Parathyroid adenoma (tissue), 2 donors: ENCODE data around the gene ASB11.
"Not testable (repeated sequence)": the region's sequence is repeated elsewhere in the genome, so short reads cannot be mapped to it uniquely, and the experiment has no call there.

ENCODE experiments used
- H2AFZ ChIP-seq: fragments of 300-600 bp; sonication (generic); one replicate; pipeline ENCODE4 v1.7.0; 2017; ENCODE audit warnings: antibody characterized with exemption, mild to moderate bottlenecking
- H3K27ac ChIP-seq: fragments of 300-600 bp; sonication (generic); one replicate; pipeline ENCODE4 v1.7.0; 2017
- H3K27me3 ChIP-seq: fragments of 300-600 bp; sonication (generic); one replicate; pipeline ENCODE4 v1.7.0; 2017; ENCODE audit warnings: low read length; ENCODE audit not compliant: control insufficient read depth, insufficient read depth
- H3K36me3 ChIP-seq: fragments of 300-600 bp; sonication (generic); one replicate; pipeline ENCODE4 v1.7.0; 2017; ENCODE audit warnings: low read length; ENCODE audit not compliant: control insufficient read depth, insufficient read depth
- H3K4me1 ChIP-seq: fragments of 300-600 bp; sonication (generic); one replicate; pipeline ENCODE4 v1.7.0; 2017; ENCODE audit warnings: control low read depth
- H3K4me2 ChIP-seq: fragments of 300-600 bp; sonication (generic); one replicate; pipeline ENCODE4 v1.7.0; 2017; ENCODE audit warnings: low read length
- H3K4me3 ChIP-seq: fragments of 300-600 bp; sonication (generic); one replicate; pipeline ENCODE4 v1.7.0; 2017; ENCODE audit warnings: low read depth, low read length
- H3K79me2 ChIP-seq: fragments of 300-600 bp; sonication (generic); one replicate; pipeline ENCODE4 v1.7.0; 2017; ENCODE audit warnings: control low read depth
- H3K9ac ChIP-seq: fragments of 300-600 bp; sonication (generic); one replicate; pipeline ENCODE4 v1.7.0; 2017; ENCODE audit warnings: mild to moderate bottlenecking
- H3K9me3 ChIP-seq: fragments of 300-600 bp; sonication (generic); one replicate; pipeline ENCODE4 v1.7.0; 2017; ENCODE audit warnings: low read length; ENCODE audit not compliant: control insufficient read depth
- TF ChIP-seq, protein P1 (sequence below): fragments of 300-600 bp; sonication (generic); IDR thresholded peaks from one replicate; pipeline ENCODE4 v1.7.0; 2017; ENCODE audit warnings: antibody characterized with exemption, mild to moderate bottlenecking
- donor health status: primary hyperparathyroidism.

ASB11 gene

DNA sequence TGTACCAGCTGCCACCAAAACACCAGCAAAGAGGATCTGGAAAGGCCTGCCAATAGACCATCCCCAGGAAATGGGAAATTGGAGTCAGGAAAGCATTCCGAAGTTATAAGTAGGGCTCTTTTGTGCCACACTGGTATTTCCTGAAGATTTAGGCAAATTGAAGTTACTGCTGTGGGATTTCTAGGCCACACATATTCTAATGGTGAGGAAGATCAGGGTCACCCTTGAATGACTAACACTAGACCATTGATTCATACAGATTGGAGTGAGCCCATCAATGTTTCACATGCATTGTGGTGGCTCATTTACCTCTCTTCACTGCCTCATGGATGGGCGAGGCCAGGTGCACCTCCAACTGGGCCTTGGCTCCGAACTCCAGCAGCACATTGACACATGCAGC, 22.6 kb downstream of the ASB11 start:
- Histone ChIP-seq H3K36me3 (no peaks in the 10 kb centered on the region), H3K4me1 (no peaks in the 10 kb centered on the region), H3K9me3 (no peaks in the 10 kb centered on the region), H2AFZ (no peak overlapping the region), H3K27me3 (no peaks in the 10 kb centered on the region), H3K79me2 (no peaks in the 10 kb centered on the region), H3K4me2 (no peak overlapping the region), H3K4me3 (no peak overlapping the region), H3K9ac (no peak overlapping the region), H3K27ac (no peak overlapping the region)
- TF ChIP-seq, protein P1, sequence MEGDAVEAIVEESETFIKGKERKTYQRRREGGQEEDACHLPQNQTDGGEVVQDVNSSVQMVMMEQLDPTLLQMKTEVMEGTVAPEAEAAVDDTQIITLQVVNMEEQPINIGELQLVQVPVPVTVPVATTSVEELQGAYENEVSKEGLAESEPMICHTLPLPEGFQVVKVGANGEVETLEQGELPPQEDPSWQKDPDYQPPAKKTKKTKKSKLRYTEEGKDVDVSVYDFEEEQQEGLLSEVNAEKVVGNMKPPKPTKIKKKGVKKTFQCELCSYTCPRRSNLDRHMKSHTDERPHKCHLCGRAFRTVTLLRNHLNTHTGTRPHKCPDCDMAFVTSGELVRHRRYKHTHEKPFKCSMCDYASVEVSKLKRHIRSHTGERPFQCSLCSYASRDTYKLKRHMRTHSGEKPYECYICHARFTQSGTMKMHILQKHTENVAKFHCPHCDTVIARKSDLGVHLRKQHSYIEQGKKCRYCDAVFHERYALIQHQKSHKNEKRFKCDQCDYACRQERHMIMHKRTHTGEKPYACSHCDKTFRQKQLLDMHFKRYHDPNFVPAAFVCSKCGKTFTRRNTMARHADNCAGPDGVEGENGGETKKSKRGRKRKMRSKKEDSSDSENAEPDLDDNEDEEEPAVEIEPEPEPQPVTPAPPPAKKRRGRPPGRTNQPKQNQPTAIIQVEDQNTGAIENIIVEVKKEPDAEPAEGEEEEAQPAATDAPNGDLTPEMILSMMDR, result no peak

DNA sequence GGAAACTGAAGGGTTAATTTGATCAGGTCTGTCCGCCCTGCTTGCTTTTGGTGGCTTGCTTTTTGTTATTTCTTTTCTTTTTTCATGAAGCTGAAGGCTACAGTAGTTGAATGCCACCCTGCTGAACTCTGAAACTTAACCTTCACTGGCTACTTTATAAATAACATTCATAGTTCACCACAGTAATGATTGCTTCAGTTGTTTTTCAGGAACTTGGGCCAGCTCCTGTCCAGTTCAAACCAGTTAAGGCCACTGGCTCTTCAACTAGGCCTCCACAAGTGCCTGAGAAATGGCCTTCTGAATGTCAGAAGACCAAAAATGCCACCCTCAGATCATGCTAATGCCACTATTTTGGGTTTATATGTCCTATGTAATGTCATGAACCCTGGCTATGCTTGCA, 37.8 kb downstream of the ASB11 start:
- Histone ChIP-seq H3K36me3 (no peaks in the 10 kb centered on the region), H3K9me3 (no peaks in the 10 kb centered on the region), H3K27ac (no peak overlapping the region), H3K9ac (no peak overlapping the region), H3K79me2 (no peaks in the 10 kb centered on the region), H3K4me1 (no peaks in the 10 kb centered on the region), H3K4me2 (no peak overlapping the region), H3K27me3 (no peaks in the 10 kb centered on the region), H2AFZ (no peak overlapping the region), H3K4me3 (no peak overlapping the region)
- TF ChIP-seq, protein P1, result no peak

DNA sequence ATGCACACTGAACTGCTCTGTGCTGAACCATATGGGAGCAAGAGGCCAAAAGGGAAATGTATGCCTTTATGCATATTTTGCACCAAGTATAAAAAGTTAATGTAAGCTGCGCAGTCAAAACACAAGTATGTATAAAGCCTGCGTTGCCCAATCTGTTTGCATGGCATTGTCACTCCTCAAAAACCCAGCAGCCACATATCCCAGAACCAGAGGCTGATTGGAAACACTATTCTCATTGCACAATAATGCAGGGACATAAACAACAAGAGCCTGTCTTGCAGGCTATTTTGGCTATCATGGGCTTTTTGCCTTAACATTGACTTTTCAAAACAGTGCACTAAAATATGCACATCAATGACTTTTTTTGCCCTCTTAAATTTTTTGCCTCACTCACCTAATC, 40.5 kb downstream of the ASB11 start:
- H3K4me2 ChIP-seq, result no peak overlapping the region
- TF ChIP-seq, protein P1, result no peak
- no peaks in the 10 kb centered on the region for H3K27me3 ChIP-seq
- no peak overlapping the region for H2AFZ ChIP-seq
- H3K27ac ChIP-seq, result no peak overlapping the region
- no peaks in the 10 kb centered on the region for H3K4me1 ChIP-seq
- H3K9me3 ChIP-seq, result no peaks in the 10 kb centered on the region
- H3K79me2 ChIP-seq, result no peaks in the 10 kb centered on the region
- no peak overlapping the region for H3K4me3 ChIP-seq
- H3K36me3 ChIP-seq, result no peaks in the 10 kb centered on the region
- no peak overlapping the region for H3K9ac ChIP-seq

DNA sequence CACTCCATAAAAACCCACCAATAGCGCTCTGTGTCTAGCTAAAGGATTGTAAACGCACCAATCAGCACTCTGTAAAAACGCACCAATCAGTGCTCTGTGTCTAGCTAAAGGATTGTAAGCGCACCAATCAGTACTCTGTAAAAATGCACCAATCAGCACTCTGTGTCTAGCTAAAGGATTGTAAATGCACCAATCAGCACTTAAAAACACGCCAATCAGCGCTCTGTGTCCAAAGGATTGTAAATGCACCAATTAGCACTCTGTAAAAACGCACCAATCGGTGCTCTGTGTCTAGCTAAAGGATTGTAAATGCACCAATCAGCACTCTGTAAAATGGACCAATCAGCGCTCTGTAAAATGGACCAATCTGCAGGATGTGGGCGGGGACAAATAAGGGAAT, 42.2 kb downstream of the ASB11 start:
- not testable (repeated sequence) for H3K79me2 ChIP-seq, H3K27ac ChIP-seq, H3K36me3 ChIP-seq, H3K4me1 ChIP-seq, H3K9me3 ChIP-seq, H3K4me3 ChIP-seq, H3K4me2 ChIP-seq, H3K9ac ChIP-seq, H2AFZ ChIP-seq, H3K27me3 ChIP-seq

DNA sequence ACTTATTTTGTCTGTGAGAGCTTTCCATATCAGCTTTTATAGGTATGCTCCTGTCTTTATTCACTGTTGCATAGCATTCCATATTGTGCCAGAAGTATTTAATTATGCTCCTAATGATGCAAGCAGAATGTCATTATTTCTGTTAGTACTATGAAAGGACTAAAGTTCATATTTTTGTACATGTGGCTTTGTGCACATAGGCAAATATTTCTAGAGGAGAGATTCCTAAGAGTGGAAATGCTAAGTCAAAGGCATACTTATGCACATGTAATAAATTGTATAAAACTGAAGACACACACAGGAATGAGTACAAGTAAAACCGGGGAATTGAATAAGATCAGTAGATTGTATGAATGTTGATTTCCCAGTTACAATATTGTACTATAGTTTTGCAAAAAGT, 43.7 kb downstream of the ASB11 start:
- no peaks in the 10 kb centered on the region for H3K9me3 ChIP-seq
- H3K79me2 ChIP-seq, result no peaks in the 10 kb centered on the region
- no peak overlapping the region for H3K27ac ChIP-seq
- no peaks in the 10 kb centered on the region for H3K36me3 ChIP-seq
- no peak overlapping the region for H2AFZ ChIP-seq
- TF ChIP-seq, protein P1, result no peak
- H3K9ac ChIP-seq, result no peak overlapping the region
- no peak overlapping the region for H3K4me3 ChIP-seq
- H3K4me2 ChIP-seq, result no peak overlapping the region
- no peaks in the 10 kb centered on the region for H3K4me1 ChIP-seq
- no peaks in the 10 kb centered on the region for H3K27me3 ChIP-seq
